22Rv1 (cell line): ENCODE data around the gene OR2H2.

Experiments used
- ZFX ChIP-seq: fragments of 450-650 bp; IDR thresholded peaks from 2 replicates; pipeline ENCODE4 v1.6.1; 2017; ENCODE audit warnings: antibody characterized with exemption, borderline replicate concordance
- TF ChIP-seq, protein P1 (sequence below): fragments of 450-650 bp; IDR thresholded peaks from 2 replicates; pipeline ENCODE4 v1.5.1; 2017; ENCODE audit warnings: mild to moderate bottlenecking

- TF ChIP-seq, protein P1, sequence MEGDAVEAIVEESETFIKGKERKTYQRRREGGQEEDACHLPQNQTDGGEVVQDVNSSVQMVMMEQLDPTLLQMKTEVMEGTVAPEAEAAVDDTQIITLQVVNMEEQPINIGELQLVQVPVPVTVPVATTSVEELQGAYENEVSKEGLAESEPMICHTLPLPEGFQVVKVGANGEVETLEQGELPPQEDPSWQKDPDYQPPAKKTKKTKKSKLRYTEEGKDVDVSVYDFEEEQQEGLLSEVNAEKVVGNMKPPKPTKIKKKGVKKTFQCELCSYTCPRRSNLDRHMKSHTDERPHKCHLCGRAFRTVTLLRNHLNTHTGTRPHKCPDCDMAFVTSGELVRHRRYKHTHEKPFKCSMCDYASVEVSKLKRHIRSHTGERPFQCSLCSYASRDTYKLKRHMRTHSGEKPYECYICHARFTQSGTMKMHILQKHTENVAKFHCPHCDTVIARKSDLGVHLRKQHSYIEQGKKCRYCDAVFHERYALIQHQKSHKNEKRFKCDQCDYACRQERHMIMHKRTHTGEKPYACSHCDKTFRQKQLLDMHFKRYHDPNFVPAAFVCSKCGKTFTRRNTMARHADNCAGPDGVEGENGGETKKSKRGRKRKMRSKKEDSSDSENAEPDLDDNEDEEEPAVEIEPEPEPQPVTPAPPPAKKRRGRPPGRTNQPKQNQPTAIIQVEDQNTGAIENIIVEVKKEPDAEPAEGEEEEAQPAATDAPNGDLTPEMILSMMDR = no peak
- no peak for TF ChIP-seq ZFX
These were observed 52.3 kb downstream of the OR2H2 start for GRCh38 chr6:29637247-29637646.
